ENCODE data around the gene SEMA5A.
A peak's percentile ranks its signal among the peaks of the same experiment; 100 is the strongest.

SEMA5A gene

GRCh38 chr5:9212605-9213004, 333.3 kb downstream of the SEMA5A start:
- peak; percentile 62 for DNase-seq (ENCODE audit: low read depth)

- DNase-seq (ENCODE audit: low read depth), result peak; percentile 60
These were observed 335.9 kb downstream of the SEMA5A start for GRCh38 chr5:9209846-9210492.

GRCh38 chr5:9207817-9208418, 338.0 kb downstream of the SEMA5A start:
- peak; percentile 80 for DNase-seq (ENCODE audit: low read depth)

- DNase-seq (ENCODE audit: low read depth), result no peak
These were observed 343.2 kb downstream of the SEMA5A start for GRCh38 chr5:9202636-9203035.

- peak; percentile 46 for DNase-seq (ENCODE audit: low read depth)
These were observed 344.1 kb downstream of the SEMA5A start for GRCh38 chr5:9201761-9202160.

- DNase-seq (ENCODE audit: low read depth), result no peak
These were observed 344.9 kb downstream of the SEMA5A start for GRCh38 chr5:9201011-9201410.

- peak; percentile 47 for DNase-seq (ENCODE audit: low read depth)
These were observed 347.5 kb downstream of the SEMA5A start for GRCh38 chr5:9198394-9198793.

GRCh38 chr5:9197881-9198260, 348.0 kb downstream of the SEMA5A start:
- DNase-seq (ENCODE audit: low read depth), result peak; percentile 79

GRCh38 chr5:9196403-9197227, 349.3 kb downstream of the SEMA5A start:
- DNase-seq (ENCODE audit: low read depth), result peak; percentile 93

- peak; percentile 53 for DNase-seq (ENCODE audit: low read depth)
These were observed 351.4 kb downstream of the SEMA5A start for GRCh38 chr5:9194509-9194908.

GRCh38 chr5:9192266-9192665, 353.6 kb downstream of the SEMA5A start:
- no peak for DNase-seq (ENCODE audit: low read depth)

- DNase-seq (ENCODE audit: low read depth), result no peak
These were observed 356.2 kb downstream of the SEMA5A start for GRCh38 chr5:9189681-9190080.

- no peak for DNase-seq (ENCODE audit: low read depth)
These were observed 356.9 kb downstream of the SEMA5A start for GRCh38 chr5:9188956-9189355.

- DNase-seq (ENCODE audit: low read depth), result peak; percentile 97
These were observed 357.7 kb downstream of the SEMA5A start for GRCh38 chr5:9188131-9188530.

- no peak for DNase-seq (ENCODE audit: low read depth)
These were observed 358.3 kb downstream of the SEMA5A start for GRCh38 chr5:9187614-9188013.

- no peak for DNase-seq (ENCODE audit: low read depth)
These were observed 359.8 kb downstream of the SEMA5A start for GRCh38 chr5:9186069-9186468.

- no peak for DNase-seq (ENCODE audit: low read depth)
These were observed 361.9 kb downstream of the SEMA5A start for GRCh38 chr5:9183992-9184391.

- no peak for DNase-seq (ENCODE audit: low read depth)
These were observed 362.8 kb downstream of the SEMA5A start for GRCh38 chr5:9182899-9183695.

- no peak for DNase-seq (ENCODE audit: low read depth)
These were observed 369.2 kb downstream of the SEMA5A start for GRCh38 chr5:9176641-9177040.

- peak; percentile 49 for DNase-seq (ENCODE audit: low read depth)
These were observed 371.4 kb downstream of the SEMA5A start for GRCh38 chr5:9174446-9174845.

GRCh38 chr5:9173281-9174048, 372.4 kb downstream of the SEMA5A start:
- DNase-seq (ENCODE audit: low read depth), result peak; percentile 85

- DNase-seq (ENCODE audit: low read depth), result peak; percentile 58
These were observed 375.8 kb downstream of the SEMA5A start for GRCh38 chr5:9170026-9170425.

Data from ELR (cell line).